ES-I3 (cell line): ENCODE data around the gene FRMD7.

ENCODE experiments used
- H3K36me3 ChIP-seq: 2 replicates; pipeline ENCODE4 v1.6.1; 2013; ENCODE audit warnings: mild to moderate bottlenecking, low read length, control low read depth, moderate library complexity; ENCODE audit not compliant: insufficient read depth
- H3K4me1 ChIP-seq: 2 replicates; pipeline ENCODE4 v1.6.1; 2013; ENCODE audit warnings: mild to moderate bottlenecking, control low read depth, low read length; ENCODE audit not compliant: insufficient read depth
- H3K9ac ChIP-seq: 2 replicates; pipeline ENCODE4 v1.6.1; 2013; ENCODE audit warnings: low read depth, mild to moderate bottlenecking, low read length, moderate library complexity
- H3K9me3 ChIP-seq: 2 replicates; pipeline ENCODE4 v1.6.1; 2013; ENCODE audit warnings: mild to moderate bottlenecking, low read length, moderate library complexity; ENCODE audit not compliant: control insufficient read depth, insufficient read depth

FRMD7 gene

DNA sequence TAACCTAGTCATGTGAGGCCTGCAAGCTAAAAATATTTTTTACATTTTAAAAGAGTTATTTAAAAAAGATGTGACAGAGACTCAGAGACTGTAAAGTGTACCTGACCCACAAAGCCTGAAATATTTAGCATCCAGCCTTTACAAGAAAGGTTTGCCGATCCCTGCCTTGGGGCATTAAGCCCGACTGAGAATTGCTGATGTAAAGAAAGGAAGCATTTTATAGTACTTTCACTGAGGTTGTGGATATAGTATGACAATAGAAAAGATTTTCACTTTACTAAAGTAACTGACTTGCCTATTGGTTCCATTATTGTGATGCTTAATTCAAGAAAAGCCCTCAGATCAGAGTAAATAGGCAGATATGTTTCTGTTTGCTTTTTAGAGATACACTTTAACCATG is 87.8 kb downstream of the FRMD7 start:
- H3K9me3 ChIP-seq = no peaks in the 10 kb centered on the region
- peaks cover 38% of the 10 kb centered on the region for H3K4me1 ChIP-seq
- no peak overlapping the region for H3K9ac ChIP-seq
- H3K36me3 ChIP-seq = no peaks in the 10 kb centered on the region

DNA sequence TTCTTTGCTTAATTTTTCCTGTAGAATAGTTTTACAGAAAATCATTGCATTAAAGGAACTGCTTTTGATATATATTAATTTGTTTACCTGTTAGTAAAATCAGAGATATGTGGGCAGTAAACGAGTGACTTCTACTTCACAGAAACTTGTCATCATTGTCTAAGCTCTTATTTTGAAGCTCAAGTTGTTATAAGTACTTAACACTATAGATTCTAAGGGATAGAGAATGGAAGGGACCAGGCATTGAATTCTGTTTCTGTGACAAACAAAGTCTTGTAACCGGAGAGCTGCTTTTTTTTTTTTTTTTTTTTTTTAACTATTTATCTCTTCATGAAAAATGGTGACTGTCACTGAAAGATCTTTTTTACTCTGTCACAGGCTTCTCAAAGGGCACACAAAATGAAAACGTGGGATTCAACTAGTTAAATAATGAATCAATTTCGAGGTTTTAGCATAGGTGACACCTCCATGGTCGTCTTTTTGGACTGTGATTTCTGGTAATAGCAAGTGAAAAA is 90.3 kb downstream of the FRMD7 start:
- no peaks in the 10 kb centered on the region for H3K36me3 ChIP-seq
- peaks cover 28% of the 10 kb centered on the region for H3K4me1 ChIP-seq
- H3K9me3 ChIP-seq = no peaks in the 10 kb centered on the region
- no peak overlapping the region for H3K9ac ChIP-seq

DNA sequence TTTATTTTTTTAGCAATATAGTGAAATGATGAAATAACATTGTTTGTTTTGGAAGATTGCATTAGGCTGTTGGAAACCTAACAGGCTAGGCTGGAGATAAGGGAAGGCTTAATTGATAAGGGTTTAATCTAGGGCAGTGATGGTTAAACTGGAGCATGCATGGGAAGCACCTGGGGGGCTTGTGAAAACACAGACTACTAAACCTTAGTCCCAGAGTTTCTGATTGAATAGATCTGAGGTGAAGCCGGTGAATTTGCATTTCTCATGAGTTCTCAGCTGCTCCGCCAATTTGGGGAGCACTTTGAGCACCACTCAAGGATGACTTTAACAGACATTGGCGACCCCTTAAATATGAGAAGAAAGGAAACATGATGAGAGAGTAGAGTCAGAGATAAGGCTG is 93.2 kb downstream of the FRMD7 start:
- no peaks in the 10 kb centered on the region for H3K9me3 ChIP-seq
- H3K4me1 ChIP-seq = peaks cover 6% of the 10 kb centered on the region
- H3K9ac ChIP-seq = no peak overlapping the region
- H3K36me3 ChIP-seq = no peaks in the 10 kb centered on the region

DNA sequence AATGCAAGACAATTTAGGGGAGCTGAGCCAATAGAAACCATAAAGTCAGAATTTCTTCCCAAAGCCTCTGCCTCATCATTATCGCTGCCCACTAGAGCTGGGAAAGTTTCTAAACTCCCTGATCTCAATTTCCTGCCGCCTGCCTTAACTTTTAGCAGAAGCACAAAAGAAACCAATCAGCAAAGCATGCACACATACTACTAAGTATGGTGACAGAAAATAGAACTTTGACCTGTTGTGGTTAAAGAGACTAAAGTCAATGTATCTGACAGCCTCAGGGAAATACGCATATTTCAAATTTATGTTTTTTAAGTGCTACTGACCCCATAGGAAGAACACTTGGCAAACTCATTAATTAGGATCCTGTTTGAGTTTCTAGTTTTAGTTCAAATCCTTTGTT is 94.7 kb downstream of the FRMD7 start:
- Histone ChIP-seq H3K4me1 (peaks cover 20% of the 10 kb centered on the region), H3K9me3 (no peaks in the 10 kb centered on the region), H3K9ac (no peak overlapping the region), H3K36me3 (no peaks in the 10 kb centered on the region)

DNA sequence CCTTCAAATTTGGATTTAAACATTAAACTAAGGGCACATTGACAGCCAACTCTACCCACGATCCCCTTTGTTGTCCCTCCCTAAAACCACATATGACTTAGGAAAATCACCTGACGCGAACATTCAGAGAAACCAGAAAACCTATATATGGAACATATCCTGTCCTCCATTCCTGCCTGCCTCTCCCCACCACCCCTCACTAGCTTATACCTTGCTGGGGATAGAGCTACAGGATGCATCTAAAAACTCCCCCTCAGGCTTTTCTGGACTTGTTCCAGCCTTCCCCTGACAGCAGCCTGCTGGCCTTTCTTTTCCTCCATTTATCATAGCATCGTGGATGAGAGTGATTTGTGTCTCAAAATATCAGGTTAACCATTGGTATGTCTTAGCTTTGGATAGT is 96.0 kb downstream of the FRMD7 start:
- peaks cover 27% of the 10 kb centered on the region for H3K4me1 ChIP-seq
- no peaks in the 10 kb centered on the region for H3K36me3 ChIP-seq
- no peak overlapping the region for H3K9ac ChIP-seq
- no peaks in the 10 kb centered on the region for H3K9me3 ChIP-seq

DNA sequence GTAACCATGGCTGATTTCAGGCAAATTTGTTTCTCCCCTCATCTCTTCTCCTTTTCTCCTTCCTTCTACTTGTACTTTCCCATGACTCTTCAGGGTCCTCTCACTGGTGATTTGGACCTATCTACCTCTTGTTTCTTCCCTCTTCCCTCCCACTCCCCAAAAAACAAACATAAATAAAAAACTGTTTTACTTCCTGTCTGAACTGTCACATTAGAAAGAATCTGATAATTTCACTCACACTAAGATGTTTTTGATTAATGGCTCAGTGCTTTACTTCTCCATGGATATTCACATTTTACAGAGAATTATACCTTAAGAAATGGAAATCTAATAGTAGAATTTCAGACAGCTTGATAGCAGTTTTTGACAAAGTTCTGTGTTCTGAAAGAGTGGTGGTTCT is 97.6 kb downstream of the FRMD7 start:
- Histone ChIP-seq H3K4me1 (peaks cover 37% of the 10 kb centered on the region), H3K9ac (no peak overlapping the region), H3K9me3 (no peaks in the 10 kb centered on the region), H3K36me3 (no peaks in the 10 kb centered on the region)
